Left ventricle myocardium superior (tissue), 1 donor: Measurements from ENCODE around the gene SLC41A2. TPM values are rescaled to one million over a fixed set of nuclear protein-coding genes. Genes with fewer than 3 reads are reported as not detected.
A peak's percentile ranks its signal among the peaks of the same experiment; 100 is the strongest.

Source experiments
- ATAC-seq: fragments of 200-7000 bp; cut with Tn5 transposase; one replicate; pipeline ENCODE4 v1.9.1; 2020; ENCODE audit warnings: mild to moderate bottlenecking, moderate library complexity
- DNase-seq: peaks from one replicate; pipeline ENCODE4 v3.0.0-alpha.2; 2020
- intact Hi-C: fragments of 100-400 bp; cut with micrococcal nuclease; formaldehyde crosslinking; loops from one replicate; pipeline ENCODE4 v1.11.0; 2022
- total RNA-seq: library from RNA; stranded (reverse); fragmentation: NEBNext Ultra II Directional; extraction: Animal tissue kit (Norgen Biotek cat#: 25700); gene quantifications from one replicate; pipeline ENCODE4 v1.2.1, GENCODE V29; 2021
- donor health status: DM: no; HTN: yes; CAD: no; lungs with severe emphysema.

The SLC41A2 gene
- total RNA-seq, 1 donor from 2014 or later, result 2.6 TPM

- DNase-seq (no peak), ATAC-seq (no peak)
- intact Hi-C loops, result no loop called here
Measured at GRCh38 chr12:104938371-104938770, 19.7 kb downstream of the SLC41A2 start.

DNA sequence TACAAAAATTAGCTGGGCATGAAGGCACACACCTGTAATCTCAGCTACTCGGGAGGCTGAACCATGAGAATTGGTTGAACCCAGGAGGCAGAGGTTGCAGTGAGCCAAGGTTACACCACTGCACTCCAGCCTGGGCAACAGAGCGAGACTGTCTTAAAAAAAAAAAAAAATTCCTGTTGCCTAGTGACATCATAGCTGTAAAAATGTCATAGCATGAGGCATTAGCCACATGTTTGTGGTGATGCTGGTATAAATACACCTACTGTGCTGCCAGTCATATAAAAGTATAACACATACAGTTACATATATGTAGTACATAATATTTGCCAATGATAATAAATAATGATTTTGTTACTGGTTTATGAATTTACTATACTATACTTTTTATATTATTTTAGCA is 22.2 kb downstream of the SLC41A2 start:
- no peak for DNase-seq
- ATAC-seq, result no peak
- intact Hi-C loops, result no loop called here

DNA sequence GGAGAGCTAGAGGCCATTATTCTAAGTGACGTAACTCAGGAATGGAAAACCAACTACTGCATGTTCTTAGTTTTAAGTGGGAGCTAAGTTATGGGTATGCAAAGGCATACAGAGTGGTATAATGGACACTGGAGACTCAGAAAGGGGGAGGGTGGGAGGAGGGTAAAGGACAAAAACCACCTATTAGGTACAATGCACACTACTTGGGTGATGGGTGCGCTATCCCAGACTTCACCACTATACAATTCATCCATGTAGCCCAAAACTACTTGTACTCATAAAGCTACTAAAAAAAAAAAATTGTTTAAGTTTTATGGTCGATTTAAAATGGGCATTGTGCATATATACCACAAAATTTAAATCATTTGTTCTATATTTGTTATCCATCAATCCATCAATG is 24.3 kb downstream of the SLC41A2 start:
- ATAC-seq (no peak), DNase-seq (no peak)
- intact Hi-C loops, result no loop called here

- intact Hi-C loops, result no loop called here
- ATAC-seq (no peak), DNase-seq (no peak)
Measured at GRCh38 chr12:104933128-104933527, 25.0 kb downstream of the SLC41A2 start.

DNA sequence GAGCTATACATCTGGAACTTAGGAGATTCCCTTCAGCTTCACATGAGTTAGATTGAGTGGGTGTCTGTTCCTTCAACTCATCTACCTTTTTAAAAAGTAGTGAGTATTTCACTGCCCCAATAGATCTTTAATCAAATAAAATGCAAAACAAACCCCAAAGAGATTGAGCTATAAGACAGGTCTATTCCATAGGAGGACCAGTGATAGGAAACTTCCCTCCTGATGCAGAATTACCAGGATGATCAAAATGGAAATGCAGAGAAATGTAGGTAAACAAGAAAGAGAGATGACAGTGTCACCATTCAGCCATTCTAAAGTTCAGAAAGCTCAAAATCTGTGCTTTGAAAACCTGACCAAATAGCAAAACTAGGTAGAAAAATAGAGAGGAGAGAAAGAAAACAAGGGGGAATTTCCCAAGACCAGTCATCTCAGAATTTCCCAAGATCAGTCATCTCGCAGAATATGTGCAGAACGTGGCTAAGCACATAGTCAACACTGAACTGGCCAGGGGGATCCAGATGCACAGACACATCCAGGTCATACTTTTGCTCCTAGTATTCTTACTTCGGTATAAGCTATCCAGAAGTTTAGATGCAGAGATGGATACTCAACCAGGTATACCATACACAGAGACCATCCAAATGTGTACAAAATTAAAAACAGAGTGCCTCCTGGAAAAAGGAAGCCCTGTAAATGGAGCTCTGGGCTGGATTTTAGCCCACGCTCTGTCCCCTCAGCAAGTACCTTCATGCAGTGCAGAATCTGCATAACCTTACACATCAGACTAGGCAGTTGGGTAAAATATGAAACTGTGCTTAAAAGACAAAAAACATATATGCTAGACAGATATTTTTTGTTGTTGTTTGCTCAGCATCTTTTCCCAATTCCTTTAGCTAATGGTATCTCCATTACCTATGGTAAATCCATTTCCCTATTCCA is 27.4 kb downstream of the SLC41A2 start:
- DNase-seq, result no peak
- no peak for ATAC-seq
- intact Hi-C loops, result no loop called here

DNA sequence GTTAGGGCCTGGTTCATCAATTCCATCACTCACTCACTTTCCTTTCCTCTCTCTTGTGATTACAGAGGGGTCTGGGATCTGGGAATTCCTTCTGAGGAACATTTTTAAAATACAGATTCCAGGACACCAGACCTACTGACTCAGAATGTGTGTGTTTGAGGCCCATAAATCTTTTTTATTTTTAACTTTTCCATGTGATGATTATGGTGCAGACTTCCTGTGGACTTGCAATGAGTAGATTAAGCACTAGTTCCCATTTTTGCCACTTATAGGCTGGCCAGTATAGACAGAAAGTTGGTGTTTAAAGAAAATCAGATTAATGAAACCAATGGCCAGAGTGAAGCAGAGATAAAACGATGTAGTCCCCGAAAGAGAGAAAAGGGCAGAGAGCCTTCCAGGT is 28.1 kb downstream of the SLC41A2 start:
- intact Hi-C loops, result no loop called here
- no peak for DNase-seq
- no peak for ATAC-seq

DNA sequence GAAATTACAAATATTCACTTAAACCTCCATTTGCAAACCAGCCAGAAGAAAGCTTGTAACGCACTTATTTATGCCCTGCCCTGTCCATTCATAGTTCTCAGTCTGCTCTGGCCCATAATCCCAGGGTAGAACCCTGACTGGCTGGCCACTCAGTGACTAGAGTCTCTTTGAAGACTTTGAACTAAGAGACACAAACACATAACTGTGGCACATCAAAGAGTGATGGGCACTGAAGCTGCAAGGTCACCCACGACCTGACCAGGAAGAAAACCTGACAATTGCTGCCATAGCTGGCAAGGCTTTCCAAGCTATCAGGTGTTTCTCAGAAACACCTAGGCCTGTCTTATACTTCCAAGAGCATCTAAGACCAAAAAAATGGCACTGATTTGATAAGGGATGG is 28.7 kb downstream of the SLC41A2 start:
- ATAC-seq, result no peak
- intact Hi-C loops, result no loop called here
- no peak for DNase-seq

DNA sequence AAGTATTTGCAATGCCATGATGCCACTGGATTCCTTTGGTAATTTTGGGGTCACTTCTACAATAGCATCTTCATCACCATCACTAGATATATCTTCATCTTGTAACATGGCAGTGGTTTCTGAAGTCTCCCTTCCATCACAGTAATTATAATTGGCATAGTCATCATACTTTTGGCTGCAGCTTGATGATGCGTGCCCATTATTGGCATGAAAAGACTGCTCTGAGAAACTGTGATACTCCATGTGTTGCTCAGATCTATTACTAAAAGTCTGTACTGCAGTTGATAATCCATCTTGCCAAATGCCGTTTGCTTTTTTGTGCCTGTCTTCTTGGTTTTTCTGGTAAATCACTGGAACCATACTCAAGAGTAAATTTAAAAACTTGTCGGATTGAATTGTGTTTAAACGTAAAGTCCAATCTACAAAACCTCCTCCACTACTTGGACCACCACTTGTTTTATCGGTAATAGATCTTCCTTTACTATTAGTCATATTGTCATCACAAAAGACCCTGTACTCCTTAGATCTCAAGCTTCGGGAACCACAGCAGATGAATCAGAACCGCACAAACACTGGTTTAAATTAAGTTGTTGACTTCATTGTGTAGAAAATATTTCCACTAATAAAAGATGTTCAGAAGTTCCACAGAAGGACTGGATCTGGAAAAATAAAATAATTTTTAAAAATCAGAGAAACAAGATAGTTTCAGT is 29.9 kb downstream of the SLC41A2 start:
- ATAC-seq (no peak), DNase-seq (no peak)
- intact Hi-C loops, result no loop called here

- ATAC-seq (no peak), DNase-seq (no peak)
- intact Hi-C loops, result no loop called here
Measured at GRCh38 chr12:104925501-104925900, 32.6 kb downstream of the SLC41A2 start.

GRCh38 chr12:104921340-104921739 is 36.8 kb downstream of the SLC41A2 start:
- ATAC-seq, result no peak
- intact Hi-C loops, result no loop called here
- DNase-seq, result no peak

- no peak for ATAC-seq
- no peak for DNase-seq
- intact Hi-C loops, result no loop called here
Measured at GRCh38 chr12:104911942-104912341, 46.1 kb downstream of the SLC41A2 start.

- DNase-seq (no peak), ATAC-seq (peak; percentile 23)
- intact Hi-C loops, result no loop called here
Measured at GRCh38 chr12:104910196-104910840, 47.8 kb downstream of the SLC41A2 start.

- DNase-seq (no peak), ATAC-seq (no peak)
- intact Hi-C loops, result no loop called here
Measured at GRCh38 chr12:104909761-104910160, 48.3 kb downstream of the SLC41A2 start.

Other genes starting within 250 kb of the SLC41A2 start
- 8.5 TPM for gene NOPCHAP1, start 28.0 kb upstream of the SLC41A2 start, total RNA-seq
- 2.5 TPM for gene ALDH1L2, start 126.2 kb upstream of the SLC41A2 start, total RNA-seq
- gene WASHC4, start 149.4 kb upstream of the SLC41A2 start, total RNA-seq, result 26.4 TPM